OCI-LY1 (cell line): ENCODE results near the gene CCDC93.

Experiments used
- H2AFZ ChIP-seq: fragments of 200-600 bp; sonication (generic), shearing (Covaris generic); 2 replicates; pipeline ENCODE4 v1.6.0; 2014; ENCODE audit warnings: antibody characterized with exemption, mild to moderate bottlenecking, low read length
- H3F3A ChIP-seq: fragments of 200-600 bp; sonication (generic), shearing (Covaris generic); 2 replicates; pipeline ENCODE4 v1.6.0; 2014; ENCODE audit warnings: mild to moderate bottlenecking, antibody characterized with exemption, low read length, moderate library complexity; ENCODE audit not compliant: insufficient read depth
- H3K27ac ChIP-seq: fragments of 200-600 bp; sonication (generic); 2 replicates; pipeline ENCODE4 v1.5.1; 2014; ENCODE audit warnings: low read length, mixed run types, mild to moderate bottlenecking, low read depth; ENCODE audit not compliant: poor library complexity, severe bottlenecking
- H3K27me3 ChIP-seq: fragments of 200-600 bp; sonication (generic); 2 replicates; pipeline ENCODE4 v1.6.0; 2014; ENCODE audit warnings: antibody characterized with exemption, mild to moderate bottlenecking, low read length, moderate library complexity; ENCODE audit not compliant: insufficient read depth
- H3K36me3 ChIP-seq: fragments of 200-600 bp; sonication (generic); 2 replicates; pipeline ENCODE4 v1.6.1; 2014; ENCODE audit warnings: mild to moderate bottlenecking, antibody characterized with exemption, low read length, moderate library complexity, mixed read lengths; ENCODE audit not compliant: insufficient read depth
- H3K4me1 ChIP-seq: fragments of 200-600 bp; sonication (generic); 2 replicates; pipeline ENCODE4 v1.5.1; 2014; ENCODE audit warnings: mild to moderate bottlenecking, low read length, moderate library complexity; ENCODE audit not compliant: insufficient read depth, severe bottlenecking
- H3K4me2 ChIP-seq: fragments of 200-600 bp; sonication (generic), shearing (Covaris generic); 2 replicates; pipeline ENCODE4 v1.6.1; 2014; ENCODE audit warnings: low read length
- H3K4me3 ChIP-seq: fragments of 200-600 bp; sonication (generic); 2 replicates; pipeline ENCODE4 v1.5.1; 2014; ENCODE audit warnings: low read length, low read depth, mild to moderate bottlenecking, mixed read lengths; ENCODE audit not compliant: poor library complexity, severe bottlenecking
- H3K79me2 ChIP-seq: fragments of 200-600 bp; shearing (Covaris generic); 2 replicates; pipeline ENCODE4 v1.6.1; 2016; ENCODE audit warnings: mixed run types, low read length, mixed read lengths; ENCODE audit not compliant: insufficient read depth
- H3K9ac ChIP-seq: fragments of 200-600 bp; sonication (generic), shearing (Covaris generic); 2 replicates; pipeline ENCODE4 v1.6.1; 2014; ENCODE audit warnings: mild to moderate bottlenecking, low read length, mixed read lengths
- H3K9me2 ChIP-seq: fragments of 200-600 bp; sonication (generic), shearing (Covaris generic); 2 replicates; pipeline ENCODE4 v1.6.1; 2014; ENCODE audit warnings: low read depth, mild to moderate bottlenecking, low read length, mixed read lengths
- H3K9me3 ChIP-seq: fragments of 200-600 bp; shearing (Covaris generic); 2 replicates; pipeline ENCODE4 v1.6.1; 2014; ENCODE audit warnings: low read length, mixed read lengths
- H4K20me1 ChIP-seq: fragments of 200-600 bp; sonication (generic), shearing (Covaris generic); 2 replicates; pipeline ENCODE4 v1.6.0; 2016; ENCODE audit warnings: mild to moderate bottlenecking, low read length; ENCODE audit not compliant: insufficient read depth
- EZH2 ChIP-seq: fragments of 200-600 bp; sonication (generic), shearing (Covaris generic); IDR thresholded peaks from 2 replicates; pipeline ENCODE4 v1.8.0; 2017; ENCODE audit warnings: borderline replicate concordance, mixed run types, mild to moderate bottlenecking, antibody characterized with exemption, low read length, moderate library complexity, mixed read lengths
- TF ChIP-seq, protein P1 (sequence below): fragments of 200-600 bp; sonication (generic), shearing (Covaris generic); IDR thresholded peaks from 2 replicates; pipeline ENCODE4 v1.5.1; 2017; ENCODE audit warnings: mild to moderate bottlenecking, antibody characterized with exemption, low read length, moderate library complexity, mixed read lengths

The CCDC93 gene

GRCh38 chr2:118061135-118061955, 47.5 kb upstream of the CCDC93 start:
- Histone ChIP-seq H3K9ac (no peak overlapping the region), H2AFZ (no peak overlapping the region), H3K9me3 (no peaks in the 10 kb centered on the region), H3K27ac (peak overlapping the region; percentile 34), H3K79me2 (no peaks in the 10 kb centered on the region), H3K4me1 (peaks cover 23% of the 10 kb centered on the region), H3K9me2 (no peaks in the 10 kb centered on the region), H3K4me2 (no peak overlapping the region), H3F3A (no peaks in the 10 kb centered on the region), H3K27me3 (no peaks in the 10 kb centered on the region), H4K20me1 (no peaks in the 10 kb centered on the region), H3K4me3 (no peak overlapping the region), H3K36me3 (no peaks in the 10 kb centered on the region)
- TF ChIP-seq, protein P1, sequence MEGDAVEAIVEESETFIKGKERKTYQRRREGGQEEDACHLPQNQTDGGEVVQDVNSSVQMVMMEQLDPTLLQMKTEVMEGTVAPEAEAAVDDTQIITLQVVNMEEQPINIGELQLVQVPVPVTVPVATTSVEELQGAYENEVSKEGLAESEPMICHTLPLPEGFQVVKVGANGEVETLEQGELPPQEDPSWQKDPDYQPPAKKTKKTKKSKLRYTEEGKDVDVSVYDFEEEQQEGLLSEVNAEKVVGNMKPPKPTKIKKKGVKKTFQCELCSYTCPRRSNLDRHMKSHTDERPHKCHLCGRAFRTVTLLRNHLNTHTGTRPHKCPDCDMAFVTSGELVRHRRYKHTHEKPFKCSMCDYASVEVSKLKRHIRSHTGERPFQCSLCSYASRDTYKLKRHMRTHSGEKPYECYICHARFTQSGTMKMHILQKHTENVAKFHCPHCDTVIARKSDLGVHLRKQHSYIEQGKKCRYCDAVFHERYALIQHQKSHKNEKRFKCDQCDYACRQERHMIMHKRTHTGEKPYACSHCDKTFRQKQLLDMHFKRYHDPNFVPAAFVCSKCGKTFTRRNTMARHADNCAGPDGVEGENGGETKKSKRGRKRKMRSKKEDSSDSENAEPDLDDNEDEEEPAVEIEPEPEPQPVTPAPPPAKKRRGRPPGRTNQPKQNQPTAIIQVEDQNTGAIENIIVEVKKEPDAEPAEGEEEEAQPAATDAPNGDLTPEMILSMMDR: peak; percentile 80
- no peak for TF ChIP-seq EZH2

GRCh38 chr2:118059919-118060478, 46.1 kb upstream of the CCDC93 start:
- no peak overlapping the region for H2AFZ ChIP-seq
- no peaks in the 10 kb centered on the region for H3K9me2 ChIP-seq
- H3K4me2 ChIP-seq: no peak overlapping the region
- no peaks in the 10 kb centered on the region for H3K36me3 ChIP-seq
- no peaks in the 10 kb centered on the region for H4K20me1 ChIP-seq
- no peaks in the 10 kb centered on the region for H3K79me2 ChIP-seq
- no peak overlapping the region; the same call in 1 of the 2 replicates for H3K9ac ChIP-seq
- H3K27me3 ChIP-seq: no peaks in the 10 kb centered on the region
- H3K27ac ChIP-seq: no peak overlapping the region
- H3K4me3 ChIP-seq: no peak overlapping the region
- no peaks in the 10 kb centered on the region for H3F3A ChIP-seq
- H3K9me3 ChIP-seq: no peaks in the 10 kb centered on the region
- H3K4me1 ChIP-seq: peaks cover 37% of the 10 kb centered on the region
- TF ChIP-seq EZH2: no peak
- TF ChIP-seq, protein P1: no peak

DNA sequence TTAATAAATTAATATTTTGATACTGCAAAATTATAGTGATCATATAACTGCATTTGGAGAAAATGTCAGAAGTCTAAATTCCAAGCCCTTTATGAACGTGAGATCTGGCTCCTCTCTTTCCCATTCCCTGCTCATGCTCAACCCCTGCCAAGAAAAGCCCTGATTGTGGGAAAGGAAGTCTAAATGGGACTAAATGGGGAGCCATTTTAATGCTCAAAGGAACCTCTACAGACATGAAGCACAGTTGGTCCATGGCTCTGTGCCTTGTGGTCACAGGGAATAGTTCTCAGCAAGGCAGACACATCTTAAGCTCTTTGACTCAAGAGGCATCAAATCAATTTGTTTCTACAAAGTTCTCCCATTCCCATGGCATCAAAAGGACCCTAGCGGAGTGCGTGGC, 45.1 kb upstream of the CCDC93 start:
- no peak overlapping the region for H2AFZ ChIP-seq
- H3K36me3 ChIP-seq: no peaks in the 10 kb centered on the region
- peaks cover 46% of the 10 kb centered on the region for H3K4me1 ChIP-seq
- no peaks in the 10 kb centered on the region for H3K9me2 ChIP-seq
- no peaks in the 10 kb centered on the region for H3K9me3 ChIP-seq
- no peaks in the 10 kb centered on the region for H4K20me1 ChIP-seq
- no peaks in the 10 kb centered on the region for H3K79me2 ChIP-seq
- H3K27me3 ChIP-seq: no peaks in the 10 kb centered on the region
- TF ChIP-seq, protein P1: no peak
- no peak for TF ChIP-seq EZH2
- no peak overlapping the region for H3K9ac ChIP-seq
- H3K4me3 ChIP-seq: no peak overlapping the region
- H3K4me2 ChIP-seq: no peak overlapping the region
- no peak overlapping the region for H3K27ac ChIP-seq
- H3F3A ChIP-seq: no peaks in the 10 kb centered on the region
